Tibial artery (tissue), 4 donors: ENCODE data around the gene ATG4B.

Source experiments
- DNase-seq, 2 donors: peaks; one replicate each; pipeline ENCODE4 v3.0.0-alpha.2; 2019
- H3K27ac ChIP-seq, 2 donors: fragments of 200-600 bp; sonication (generic) in 1 of 2; 1 replicate in 1 of 2; 2 replicates in 1 of 2; pipeline ENCODE4 v1.5.1; 2018 to 2019; ENCODE audit warnings: mild to moderate bottlenecking in 1 of 2
- H3K27me3 ChIP-seq, 2 donors: fragments of 200-600 bp; sonication (generic) in 1 of 2; one replicate each; pipeline versions ENCODE4 v1.5.1 to v1.6.0; 2016 to 2019
- H3K36me3 ChIP-seq, 3 donors: fragments of 200-600 bp; sonication (generic) in 2 of 3; one replicate each; pipeline ENCODE4 v1.5.1; 2016 to 2019; ENCODE audit warnings: mild to moderate bottlenecking in 2 of 3
- H3K4me1 ChIP-seq, 4 donors: fragments of 200-600 bp; sonication (generic) in 2 of 4; 1 replicate in 3 of 4; 2 replicates in 1 of 4; pipeline ENCODE4 v1.5.1; 2016 to 2019
- H3K4me3 ChIP-seq, 2 donors: fragments of 200-600 bp; sonication (generic) in 1 of 2; 1 replicate in 1 of 2; 2 replicates in 1 of 2; pipeline ENCODE4 v1.5.1; 2018 to 2019; ENCODE audit warnings: mild to moderate bottlenecking in 2 of 2
- H3K9me3 ChIP-seq, 3 donors: fragments of 200-600 bp; sonication (generic) in 1 of 3; one replicate each; pipeline ENCODE4 v1.5.1; 2016 to 2019
- intact Hi-C: fragments of 100-400 bp; cut with DNase I; formaldehyde crosslinking; loops from one replicate; pipeline ENCODE4 v1.15.0; 2023; ENCODE audit warnings: low total_unique reads
- TF ChIP-seq, protein P1 (sequence below), 2 experiments: fragments of 200-600 bp in 1 of 2; fragments of 450-650 bp in 1 of 2; IDR thresholded peaks; one replicate each; pipeline ENCODE4 v1.5.1; 2017 to 2019; ENCODE audit warnings: antibody characterized with exemption in 2 of 2, mild to moderate bottlenecking in 1 of 2, moderate library complexity in 1 of 2

The ATG4B gene

DNA sequence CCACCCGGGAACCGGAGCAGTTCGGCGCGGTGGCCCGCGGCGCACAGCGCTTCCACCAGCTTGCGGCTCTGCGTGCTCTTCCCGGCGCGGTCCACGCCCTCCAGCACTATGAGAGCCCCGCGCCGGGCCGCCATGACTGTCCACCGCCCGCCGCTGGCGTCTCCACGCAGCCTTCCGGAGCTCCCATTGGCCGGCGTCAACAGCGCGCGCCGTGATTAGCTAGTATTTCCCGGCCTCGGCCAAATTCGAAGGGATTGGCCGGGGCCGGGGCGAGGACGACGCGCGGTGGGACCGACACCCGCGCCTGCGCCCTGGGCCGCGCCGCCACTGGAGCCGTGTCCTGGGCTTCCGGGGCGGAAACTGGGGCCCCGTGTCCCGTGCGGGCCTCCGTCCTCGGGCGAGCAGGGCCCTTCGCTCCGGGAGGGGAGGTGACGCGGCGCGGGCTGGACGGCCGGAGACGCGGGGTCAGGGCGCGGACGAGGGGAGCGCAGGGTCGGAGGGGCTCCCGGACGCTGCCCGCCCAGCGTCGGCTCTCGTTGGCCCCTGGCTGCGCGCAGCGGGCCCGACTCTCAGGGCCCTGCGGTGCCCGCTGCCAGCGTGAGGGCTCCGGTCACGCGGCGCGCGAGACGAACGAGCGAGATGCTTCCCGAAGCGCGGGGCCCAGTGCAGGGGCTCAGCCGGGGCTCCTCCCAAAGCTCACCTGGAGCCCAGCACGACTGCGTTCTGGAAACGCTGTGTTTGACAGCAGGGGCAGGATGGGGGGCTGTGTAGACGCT is 49.3 kb downstream of the ATG4B start, which contains the start of gene DTYMK:
DTYMK (minus strand) TSS at position 166 of the 776 bp plus-strand sequence; CDS start at position 134, 32 bp downstream.
- intact Hi-C loops = loop anchor here (2.0 to 10.0 kb wide), 3 partner anchors 45 to 188 kb away; partner anchors contain the start of genes ATG4B, D2HGDH and THAP4
- Histone ChIP-seq H3K4me3 (peak within 1 kb of the TSS; percentile 74 to 89), H3K27ac (peak within 1 kb of the TSS; percentile 87 to 95), H3K36me3 (peaks cover 7 to 28% (median 9%) of the 10 kb centered on the region in 3 donors), H3K27me3 (no peaks in the 10 kb centered on the region), H3K4me1 (peaks cover 0 to 33% (median 27%) of the 10 kb centered on the region in 4 donors), H3K9me3 (no peaks in the 10 kb centered on the region)
- DNase-seq = peak; percentile 96 to 98
- TF ChIP-seq, protein P1, sequence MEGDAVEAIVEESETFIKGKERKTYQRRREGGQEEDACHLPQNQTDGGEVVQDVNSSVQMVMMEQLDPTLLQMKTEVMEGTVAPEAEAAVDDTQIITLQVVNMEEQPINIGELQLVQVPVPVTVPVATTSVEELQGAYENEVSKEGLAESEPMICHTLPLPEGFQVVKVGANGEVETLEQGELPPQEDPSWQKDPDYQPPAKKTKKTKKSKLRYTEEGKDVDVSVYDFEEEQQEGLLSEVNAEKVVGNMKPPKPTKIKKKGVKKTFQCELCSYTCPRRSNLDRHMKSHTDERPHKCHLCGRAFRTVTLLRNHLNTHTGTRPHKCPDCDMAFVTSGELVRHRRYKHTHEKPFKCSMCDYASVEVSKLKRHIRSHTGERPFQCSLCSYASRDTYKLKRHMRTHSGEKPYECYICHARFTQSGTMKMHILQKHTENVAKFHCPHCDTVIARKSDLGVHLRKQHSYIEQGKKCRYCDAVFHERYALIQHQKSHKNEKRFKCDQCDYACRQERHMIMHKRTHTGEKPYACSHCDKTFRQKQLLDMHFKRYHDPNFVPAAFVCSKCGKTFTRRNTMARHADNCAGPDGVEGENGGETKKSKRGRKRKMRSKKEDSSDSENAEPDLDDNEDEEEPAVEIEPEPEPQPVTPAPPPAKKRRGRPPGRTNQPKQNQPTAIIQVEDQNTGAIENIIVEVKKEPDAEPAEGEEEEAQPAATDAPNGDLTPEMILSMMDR (IDR thresholded peaks at IDR 0.05) = no peak

DNA sequence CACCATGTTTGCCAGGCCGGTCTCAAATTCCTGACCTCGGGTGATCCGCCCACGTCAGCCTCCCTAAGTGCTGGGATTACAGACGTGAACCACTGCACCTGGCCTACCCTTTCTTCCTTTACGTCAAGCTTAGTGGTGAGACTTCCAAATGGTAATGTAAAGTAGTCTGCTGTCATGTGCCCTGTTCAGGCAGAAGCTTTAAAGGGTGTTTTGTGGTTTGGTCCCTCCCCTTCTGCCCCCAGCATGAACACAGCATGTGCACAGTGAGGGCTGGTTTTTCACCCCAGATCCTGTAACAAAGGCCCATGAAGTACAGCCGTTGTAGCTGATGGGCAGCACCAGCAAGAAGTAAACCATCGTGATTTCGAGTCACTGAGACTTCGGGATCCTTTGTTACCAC is 51.8 kb downstream of the ATG4B start:
- H3K4me3 ChIP-seq = no peak overlapping the region
- TF ChIP-seq, protein P1 (IDR thresholded peaks at IDR 0.05) = no peak
- no peak overlapping the region for H3K27ac ChIP-seq
- intact Hi-C loops = loop anchor here (5.0 to 10.0 kb wide), 2 partner anchors 43 to 185 kb away; partner anchors contain the start of gene D2HGDH
- peaks cover 9 to 34% (median 18%) of the 10 kb centered on the region in 3 donors for H3K36me3 ChIP-seq
- H3K4me1 ChIP-seq = peaks cover 0 to 33% (median 27%) of the 10 kb centered on the region in 4 donors
- H3K9me3 ChIP-seq = no peaks in the 10 kb centered on the region
- no peak for DNase-seq
- H3K27me3 ChIP-seq = no peaks in the 10 kb centered on the region

DNA sequence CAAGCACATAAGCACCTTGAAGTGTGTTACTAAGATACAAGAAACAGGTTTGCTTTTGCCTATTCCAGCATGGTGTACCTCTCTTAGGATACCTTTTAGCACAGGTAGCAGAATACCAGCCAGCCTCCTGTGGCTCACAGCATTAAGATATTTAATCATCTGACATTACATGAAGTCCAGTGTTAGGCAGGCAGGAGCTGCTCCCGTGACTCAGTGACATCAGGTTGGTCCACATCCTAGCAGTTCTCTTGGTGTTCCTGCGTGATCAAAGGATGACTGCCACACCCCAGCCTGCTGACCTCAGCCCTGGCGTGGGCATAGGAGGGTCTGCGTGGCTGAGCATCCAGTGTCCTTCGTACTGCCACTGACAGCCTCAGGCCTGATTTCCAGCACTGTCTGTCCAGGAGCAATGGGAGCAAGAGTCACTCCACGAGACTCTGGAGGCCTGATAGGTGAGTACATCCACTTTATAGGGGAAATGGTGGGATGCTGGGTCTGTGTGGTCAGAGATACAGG is 52.8 kb downstream of the ATG4B start:
- no peak overlapping the region for H3K4me3 ChIP-seq
- no peaks in the 10 kb centered on the region for H3K27me3 ChIP-seq
- peaks cover 0 to 33% (median 27%) of the 10 kb centered on the region in 4 donors for H3K4me1 ChIP-seq
- intact Hi-C loops = no loop called here
- no peaks in the 10 kb centered on the region for H3K9me3 ChIP-seq
- TF ChIP-seq, protein P1 (IDR thresholded peaks at IDR 0.05) = no peak
- H3K36me3 ChIP-seq = peaks cover 9 to 41% (median 18%) of the 10 kb centered on the region in 3 donors
- DNase-seq = no peak
- H3K27ac ChIP-seq = no peak overlapping the region

DNA sequence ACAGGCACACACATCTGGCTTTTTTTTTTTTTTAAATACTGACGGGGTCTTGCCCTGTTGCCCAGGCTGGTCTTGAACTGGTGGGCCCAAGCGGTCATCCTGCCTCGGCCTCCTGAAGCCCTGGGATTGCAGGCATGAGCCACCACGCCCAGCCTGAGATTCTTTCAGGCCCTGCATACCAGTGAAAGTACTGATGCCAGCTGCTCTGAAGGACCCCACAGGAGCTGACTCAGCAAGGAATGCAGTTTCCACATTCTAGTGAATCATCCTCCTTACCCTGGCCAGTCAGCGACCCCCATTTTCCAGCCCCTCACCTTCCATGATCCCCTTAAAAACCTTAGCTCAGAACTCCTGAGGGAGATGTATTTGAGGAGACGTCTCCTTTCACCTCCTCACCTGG is 55.0 kb downstream of the ATG4B start:
- Histone ChIP-seq H3K4me1 (peaks cover 0 to 23% (median 18%) of the 10 kb centered on the region in 4 donors), H3K27ac (no peak overlapping the region), H3K36me3 (peaks cover 9 to 51% (median 18%) of the 10 kb centered on the region in 3 donors), H3K4me3 (no peak overlapping the region), H3K9me3 (no peaks in the 10 kb centered on the region), H3K27me3 (no peaks in the 10 kb centered on the region)
- no peak for DNase-seq
- intact Hi-C loops = no loop called here
- TF ChIP-seq, protein P1 (IDR thresholded peaks at IDR 0.05) = no peak

DNA sequence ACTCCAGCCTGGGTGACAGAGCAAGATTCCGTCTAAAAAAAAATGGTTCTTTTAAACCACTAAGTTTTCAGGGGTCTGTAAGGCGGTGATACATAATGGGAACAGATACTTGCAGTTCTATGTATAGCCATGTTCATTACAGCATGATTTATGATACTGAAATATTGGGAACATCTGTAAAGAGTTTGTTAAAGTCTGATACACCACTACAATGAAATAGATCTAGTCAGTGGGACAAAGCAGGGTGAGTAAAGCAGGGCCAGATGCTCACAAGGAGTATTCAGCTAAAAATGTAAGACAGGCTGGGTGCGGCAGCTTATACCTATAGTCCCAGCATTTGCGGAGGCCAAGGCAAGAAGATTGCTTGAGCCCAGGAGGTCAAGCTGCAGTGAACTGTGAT is 58.2 kb downstream of the ATG4B start:
- TF ChIP-seq, protein P1 (IDR thresholded peaks at IDR 0.05) = no peak
- Histone ChIP-seq H3K9me3 (no peaks in the 10 kb centered on the region), H3K36me3 (peaks cover 2 to 37% (median 11%) of the 10 kb centered on the region in 3 donors), H3K4me3 (no peak overlapping the region), H3K27ac (no peak overlapping the region), H3K4me1 (peaks cover 0 to 5% (median 2%) of the 10 kb centered on the region in 4 donors), H3K27me3 (no peaks in the 10 kb centered on the region)
- intact Hi-C loops = no loop called here
- no peak for DNase-seq
